Uterus (tissue), 2 donors: Measurements from ENCODE around the gene STRN.

ENCODE experiments used
- CTCF ChIP-seq, 4 experiments: fragments of 200-600 bp in 2 of 4; fragments of 450-650 bp in 2 of 4; sonication (generic) in 2 of 4; IDR thresholded peaks; one replicate each; pipeline ENCODE4 v1.5.1; 2016 to 2019; ENCODE audit warnings: antibody characterized with exemption in 4 of 4, mild to moderate bottlenecking in 2 of 4, moderate library complexity in 1 of 4
- POLR2A ChIP-seq, 2 donors: fragments of 450-650 bp; IDR thresholded peaks; one replicate each; pipeline ENCODE4 v1.6.1; 2016; ENCODE audit warnings: antibody characterized with exemption in 2 of 2, mild to moderate bottlenecking in 1 of 2, moderate library complexity in 1 of 2

GRCh38 chr2:36963734-36964133 is 2.6 kb downstream of the STRN start:
- TF ChIP-seq CTCF (IDR thresholded peaks at IDR 0.05) (no peak), POLR2A (IDR thresholded peaks at IDR 0.05) (no peak)
